NCI-H1694 treated with DMSO at 0.1 percent for 48 hours (cell line): Measurements from ENCODE around the gene SDK1.

Experiments used
- DNase-seq: peaks from one replicate; lab custom pipeline; 2025; lab: John Stamatoyannopoulos, UW

Gene SDK1

GRCh38 chr7:3795781-3796180 lies 494.7 kb downstream of the SDK1 start:
- DNase-seq: no peak

GRCh38 chr7:3805151-3805550 lies 504.1 kb downstream of the SDK1 start:
- DNase-seq: no peak

GRCh38 chr7:3806516-3806915 lies 505.5 kb downstream of the SDK1 start:
- no peak for DNase-seq

GRCh38 chr7:3807824-3808223 lies 506.8 kb downstream of the SDK1 start:
- DNase-seq: no peak

GRCh38 chr7:3821488-3821887 lies 520.4 kb downstream of the SDK1 start:
- no peak for DNase-seq

GRCh38 chr7:3825491-3825890 lies 524.4 kb downstream of the SDK1 start:
- no peak for DNase-seq

GRCh38 chr7:3832199-3832598 lies 531.1 kb downstream of the SDK1 start:
- DNase-seq: no peak

- no peak for DNase-seq
Measured at GRCh38 chr7:3835109-3835508, 534.1 kb downstream of the SDK1 start.

GRCh38 chr7:3836855-3837254 lies 535.8 kb downstream of the SDK1 start:
- DNase-seq: no peak

- no peak for DNase-seq
Measured at GRCh38 chr7:3844540-3845151, 543.6 kb downstream of the SDK1 start.

- DNase-seq: no peak
Measured at GRCh38 chr7:3846738-3847137, 545.7 kb downstream of the SDK1 start.

- no peak for DNase-seq
Measured at GRCh38 chr7:3847336-3847735, 546.3 kb downstream of the SDK1 start.

- no peak for DNase-seq
Measured at GRCh38 chr7:3859431-3859830, 558.4 kb downstream of the SDK1 start.

- no peak for DNase-seq
Measured at GRCh38 chr7:3860932-3861331, 559.9 kb downstream of the SDK1 start.

- no peak for DNase-seq
Measured at GRCh38 chr7:3861386-3861785, 560.3 kb downstream of the SDK1 start.

- no peak for DNase-seq
Measured at GRCh38 chr7:3861941-3862340, 560.9 kb downstream of the SDK1 start.

- no peak for DNase-seq
Measured at GRCh38 chr7:3862774-3863173, 561.7 kb downstream of the SDK1 start.

GRCh38 chr7:3866277-3866676 lies 565.2 kb downstream of the SDK1 start:
- DNase-seq: no peak

GRCh38 chr7:3867863-3868262 lies 566.8 kb downstream of the SDK1 start:
- DNase-seq: no peak

- peak; percentile 21 for DNase-seq
Measured at GRCh38 chr7:3879355-3880075, 578.5 kb downstream of the SDK1 start.

GRCh38 chr7:3880228-3880987 lies 579.4 kb downstream of the SDK1 start:
- DNase-seq: peak; percentile 52

- DNase-seq: no peak
Measured at GRCh38 chr7:3882782-3883181, 581.7 kb downstream of the SDK1 start.

GRCh38 chr7:3884543-3884942 lies 583.5 kb downstream of the SDK1 start:
- DNase-seq: no peak
